Measurements from ENCODE around the gene DLGAP1.

DNA sequence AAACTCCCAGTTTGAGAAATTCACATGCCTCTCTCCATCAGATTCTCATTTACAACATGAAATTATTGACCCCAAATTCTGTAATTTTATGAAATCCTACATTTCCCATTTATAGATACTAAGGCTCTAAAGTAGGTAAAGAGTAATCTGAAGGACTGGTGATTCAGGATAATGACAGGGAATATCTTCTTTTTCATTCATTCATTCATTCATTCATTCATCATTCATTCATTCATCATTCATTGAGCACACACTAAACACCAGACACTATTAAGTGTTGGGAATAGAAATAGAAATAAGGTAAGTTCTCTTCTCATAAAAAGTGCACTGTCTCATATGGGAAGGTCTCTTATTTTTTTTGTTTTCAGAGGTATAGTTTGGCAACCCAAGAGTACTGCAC is 888.3 kb downstream of the DLGAP1 start:
- no peak for TF ChIP-seq POLR2A (IDR thresholded peaks at IDR 0.05)
- TF ChIP-seq, protein P1, sequence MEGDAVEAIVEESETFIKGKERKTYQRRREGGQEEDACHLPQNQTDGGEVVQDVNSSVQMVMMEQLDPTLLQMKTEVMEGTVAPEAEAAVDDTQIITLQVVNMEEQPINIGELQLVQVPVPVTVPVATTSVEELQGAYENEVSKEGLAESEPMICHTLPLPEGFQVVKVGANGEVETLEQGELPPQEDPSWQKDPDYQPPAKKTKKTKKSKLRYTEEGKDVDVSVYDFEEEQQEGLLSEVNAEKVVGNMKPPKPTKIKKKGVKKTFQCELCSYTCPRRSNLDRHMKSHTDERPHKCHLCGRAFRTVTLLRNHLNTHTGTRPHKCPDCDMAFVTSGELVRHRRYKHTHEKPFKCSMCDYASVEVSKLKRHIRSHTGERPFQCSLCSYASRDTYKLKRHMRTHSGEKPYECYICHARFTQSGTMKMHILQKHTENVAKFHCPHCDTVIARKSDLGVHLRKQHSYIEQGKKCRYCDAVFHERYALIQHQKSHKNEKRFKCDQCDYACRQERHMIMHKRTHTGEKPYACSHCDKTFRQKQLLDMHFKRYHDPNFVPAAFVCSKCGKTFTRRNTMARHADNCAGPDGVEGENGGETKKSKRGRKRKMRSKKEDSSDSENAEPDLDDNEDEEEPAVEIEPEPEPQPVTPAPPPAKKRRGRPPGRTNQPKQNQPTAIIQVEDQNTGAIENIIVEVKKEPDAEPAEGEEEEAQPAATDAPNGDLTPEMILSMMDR (IDR thresholded peaks at IDR 0.05) = no peak

Data from testis (tissue), 2 donors.